H9 (cell line): ENCODE measurements around the gene DYNC1I2. TPM values are rescaled to one million over a fixed set of nuclear protein-coding genes. Genes with fewer than 3 reads are reported as not detected.
"Not testable (repeated sequence)": the region's sequence is repeated elsewhere in the genome, so short reads cannot be mapped to it uniquely, and the experiment has no call there.

Experiments
- DNase-seq: peaks from one replicate; pipeline ENCODE4 v3.0.0-alpha.2; 2017
- H2AFZ ChIP-seq: one replicate; pipeline ENCODE4 v1.6.1; 2013; ENCODE audit warnings: mild to moderate bottlenecking, low read length, control low read depth, moderate library complexity
- H2AK5ac ChIP-seq: 2 replicates; pipeline ENCODE4 v1.6.1; 2013; ENCODE audit warnings: low read length, control low read depth, mixed read lengths; ENCODE audit not compliant: insufficient read length
- H2BK120ac ChIP-seq: one replicate; pipeline ENCODE4 v1.6.1; 2013; ENCODE audit warnings: low read depth, mild to moderate bottlenecking, low read length, control low read depth, inconsistent platforms; ENCODE audit not compliant: poor library complexity, severe bottlenecking
- H2BK12ac ChIP-seq: 2 replicates; pipeline ENCODE4 v1.6.1; 2013; ENCODE audit warnings: low read length, control low read depth, mixed read lengths, low read depth; ENCODE audit not compliant: insufficient read length
- H2BK15ac ChIP-seq: 2 replicates; pipeline ENCODE4 v1.6.1; 2013; ENCODE audit warnings: low read depth, low read length, control low read depth
- H2BK20ac ChIP-seq: one replicate; pipeline ENCODE4 v1.6.1; 2013; ENCODE audit warnings: low read depth, mild to moderate bottlenecking, low read length, control low read depth, inconsistent platforms; ENCODE audit not compliant: poor library complexity, severe bottlenecking
- H2BK5ac ChIP-seq: 2 replicates; pipeline ENCODE4 v1.6.1; 2013; ENCODE audit warnings: low read length, control low read depth, mixed read lengths; ENCODE audit not compliant: insufficient read length
- H3K14ac ChIP-seq: 2 replicates; pipeline ENCODE4 v1.6.1; 2013; ENCODE audit warnings: low read length, control low read depth; ENCODE audit not compliant: insufficient read depth
- H3K18ac ChIP-seq: 2 replicates; pipeline ENCODE4 v1.6.1; 2013; ENCODE audit warnings: low read depth, mild to moderate bottlenecking, mixed read lengths, low read length, control low read depth; ENCODE audit not compliant: insufficient read length
- H3K23ac ChIP-seq: 2 replicates; pipeline ENCODE4 v1.6.1; 2013; ENCODE audit warnings: low read length, control low read depth, mixed read lengths, low read depth; ENCODE audit not compliant: insufficient read length
- H3K23me2 ChIP-seq: 2 replicates; pipeline ENCODE4 v1.6.1; 2013; ENCODE audit warnings: low read depth, mild to moderate bottlenecking, mixed read lengths, low read length, control low read depth; ENCODE audit not compliant: insufficient read length, poor library complexity, severe bottlenecking
- H3K27ac ChIP-seq: 2 replicates; pipeline ENCODE4 v1.5.1; 2013; ENCODE audit warnings: low read length, control low read depth, mixed read lengths, low read depth; ENCODE audit not compliant: insufficient read length
- H3K27me3 ChIP-seq: 2 replicates; pipeline ENCODE4 v1.6.1; 2013; ENCODE audit warnings: low read length, control low read depth, inconsistent platforms; ENCODE audit not compliant: insufficient read depth
- H3K4ac ChIP-seq: 2 replicates; pipeline ENCODE4 v1.6.1; 2013; ENCODE audit warnings: low read depth, mild to moderate bottlenecking, control low read depth, inconsistent platforms, low read length, moderate library complexity
- H3K4me1 ChIP-seq: 2 replicates; pipeline ENCODE4 v1.6.1; 2013; ENCODE audit warnings: low read length, control low read depth, inconsistent platforms; ENCODE audit not compliant: insufficient read depth
- H3K4me2 ChIP-seq: 2 replicates; pipeline ENCODE4 v1.6.1; 2013; ENCODE audit warnings: low read length, control low read depth, mixed read lengths; ENCODE audit not compliant: insufficient read length, insufficient read depth
- H3K56ac ChIP-seq: 2 replicates; pipeline ENCODE4 v1.6.1; 2013; ENCODE audit warnings: low read depth, mild to moderate bottlenecking, mixed read lengths, low read length, control low read depth; ENCODE audit not compliant: insufficient read length
- H3K79me1 ChIP-seq: 2 replicates; pipeline ENCODE4 v1.6.1; 2013; ENCODE audit warnings: low read depth, mild to moderate bottlenecking, moderate library complexity, low read length, control low read depth, inconsistent platforms; ENCODE audit not compliant: insufficient read depth, poor library complexity, severe bottlenecking
- H3K79me2 ChIP-seq: 2 replicates; pipeline ENCODE4 v1.6.1; 2013; ENCODE audit warnings: low read length, control low read depth, inconsistent platforms; ENCODE audit not compliant: insufficient read depth
- H3K9ac ChIP-seq: 2 replicates; pipeline ENCODE4 v1.6.1; 2013; ENCODE audit warnings: low read length, control low read depth, mixed read lengths; ENCODE audit not compliant: insufficient read length; ENCODE audit errors: extremely low read depth
- H3K9me3 ChIP-seq: one replicate; pipeline ENCODE4 v1.6.1; 2013; ENCODE audit warnings: low read depth, low read length, inconsistent platforms; ENCODE audit not compliant: control insufficient read depth
- H3T11ph ChIP-seq: one replicate; pipeline ENCODE4 v1.6.1; 2013; ENCODE audit warnings: mild to moderate bottlenecking, low read length, control low read depth, inconsistent platforms
- H4K20me1 ChIP-seq: one replicate; pipeline ENCODE4 v1.6.1; 2013; ENCODE audit not compliant: control insufficient read depth, insufficient read length, insufficient read depth
- H4K5ac ChIP-seq: 2 replicates; pipeline ENCODE4 v1.6.1; 2013; ENCODE audit warnings: low read depth, mild to moderate bottlenecking, mixed read lengths, low read length, control low read depth; ENCODE audit not compliant: insufficient read length
- H4K8ac ChIP-seq: replicated peaks from 2 replicates; pipeline ENCODE4 v1.6.1; 2013; ENCODE audit warnings: low read length, control low read depth, mixed read lengths, low read depth; ENCODE audit not compliant: insufficient read length
- H4K91ac ChIP-seq: 2 replicates; pipeline ENCODE4 v1.6.1; 2013; ENCODE audit warnings: low read depth, mild to moderate bottlenecking, moderate library complexity, mixed read lengths, low read length, control low read depth; ENCODE audit not compliant: insufficient read length
- H3K27ac Mint-ChIP-seq, 3 experiments: 2 replicates in 2 of 3; 3 replicates in 1 of 3; pipeline ENCODE4 v1.8.0; 2020 to 2021; ENCODE audit warnings: mixed read lengths in 3 of 3, mild to moderate bottlenecking in 1 of 3, moderate library complexity in 1 of 3
- H3K27me3 Mint-ChIP-seq: 2 replicates; pipeline ENCODE4 v1.8.0; 2021; ENCODE audit warnings: low read depth, mild to moderate bottlenecking, moderate library complexity, mixed read lengths
- H3K36me3 Mint-ChIP-seq, 3 experiments: 2 replicates in 2 of 3; 3 replicates in 1 of 3; pipeline ENCODE4 v1.8.0; 2020 to 2021; ENCODE audit warnings: low read depth in 3 of 3, mixed read lengths in 3 of 3; ENCODE audit not compliant: insufficient read depth in 1 of 3
- H3K4me1 Mint-ChIP-seq, 2 experiments: 2 replicates each; pipeline ENCODE4 v1.8.0; 2020; ENCODE audit warnings: mixed read lengths in 2 of 2
- H3K4me3 Mint-ChIP-seq, 2 experiments: 2 replicates in 1 of 2; 3 replicates in 1 of 2; pipeline ENCODE4 v1.8.0; 2020 to 2021; ENCODE audit warnings: mild to moderate bottlenecking in 2 of 2, mixed read lengths in 2 of 2, moderate library complexity in 1 of 2
- H3K9me3 Mint-ChIP-seq, 2 experiments: 2 replicates in 1 of 2; 3 replicates in 1 of 2; pipeline ENCODE4 v1.8.0; 2020; ENCODE audit warnings: mild to moderate bottlenecking in 2 of 2, mixed read lengths in 2 of 2, moderate library complexity in 1 of 2
- WGBS: extraction: QIAGEN DNeasy Blood & Tissue Kit; methylation state at CpG from one replicate; pipeline ENCODE4 v1.1.7; 2013; ENCODE audit warnings: missing lambda C conversion rate, low lambda C conversion rate, mixed read lengths; ENCODE audit not compliant: insufficient read length; ENCODE audit errors: extremely low coverage; 5-methylcytosine and 5-hydroxymethylcytosine counted together
- total RNA-seq: library from RNA; stranded (reverse); gene quantifications from 2 replicates; pipeline ENCODE4 v1.2.1, GENCODE V29; 2021
- TF ChIP-seq, protein P1 (sequence below): fragments of 200-600 bp; sonication (generic); conservative IDR thresholded peaks from 3 replicates; pipeline ENCODE4 v1.8.0; 2021; ENCODE audit warnings: antibody characterized with exemption, mild to moderate bottlenecking

The DYNC1I2 gene
- total RNA-seq, 1 experiment from 2014 or later = 73.4 TPM

DNA sequence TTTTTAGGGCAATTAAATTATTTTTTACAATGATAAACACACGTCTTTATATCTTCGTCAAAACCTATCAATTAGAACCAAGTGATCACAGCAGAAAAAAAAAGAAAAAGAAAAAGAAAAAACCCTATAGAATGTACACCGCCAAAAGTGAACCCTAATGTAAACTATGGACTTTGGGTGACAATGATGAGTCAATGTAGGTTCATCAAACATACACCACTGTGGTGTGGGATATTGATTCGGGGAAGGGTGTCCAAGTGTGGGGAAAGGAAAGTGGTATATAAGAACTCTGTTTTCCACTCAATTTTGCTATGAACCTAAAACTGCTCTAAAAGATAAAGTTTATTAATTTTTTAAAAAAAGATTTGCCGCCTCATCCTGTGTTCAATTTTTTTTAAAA, 85.1 kb downstream of the DYNC1I2 start:
- WGBS = no CpG with 5 or more reads among the region's 5 CpGs
- no peak overlapping the region for H3K56ac ChIP-seq
- no peaks in the 10 kb centered on the region for H4K20me1 ChIP-seq
- no peak overlapping the region for H3K18ac ChIP-seq
- Mint-ChIP-seq H3K27me3 (peaks cover 3% of the 10 kb centered on the region; the same call in 1 of the 2 replicates), H3K4me3 (no peak overlapping the region), H3K36me3 (peaks cover 25 to 56% (median 34%) of the 10 kb centered on the region in 3 experiments), H3K4me1 (no peaks in the 10 kb centered on the region), H3K9me3 (peaks cover 42 to 54% of the 10 kb centered on the region in 2 experiments), H3K27ac (no peak overlapping the region)
- DNase-seq = no peak
- H3K9me3 ChIP-seq = no peaks in the 10 kb centered on the region
- no peak overlapping the region for H3K4ac ChIP-seq
- no peak overlapping the region for H2AFZ ChIP-seq
- H3K23ac ChIP-seq = no peak overlapping the region
- no peak overlapping the region for H2BK120ac ChIP-seq
- H2BK5ac ChIP-seq = no peak overlapping the region
- no peak overlapping the region for H3K14ac ChIP-seq
- H3K79me1 ChIP-seq = no peaks in the 10 kb centered on the region
- no peak overlapping the region for H2BK12ac ChIP-seq
- no peak overlapping the region for H4K8ac ChIP-seq
- no peaks in the 10 kb centered on the region for H3K27me3 ChIP-seq
- H3T11ph ChIP-seq = no peak overlapping the region
- no peak overlapping the region for H2BK15ac ChIP-seq
- no peak overlapping the region for H3K4me2 ChIP-seq
- no peak overlapping the region for H2AK5ac ChIP-seq
- no peak overlapping the region for H3K27ac ChIP-seq
- no peak overlapping the region for H3K9ac ChIP-seq
- no peaks in the 10 kb centered on the region for H3K23me2 ChIP-seq
- no peaks in the 10 kb centered on the region for H3K79me2 ChIP-seq
- no peak overlapping the region for H4K5ac ChIP-seq
- TF ChIP-seq, protein P1, sequence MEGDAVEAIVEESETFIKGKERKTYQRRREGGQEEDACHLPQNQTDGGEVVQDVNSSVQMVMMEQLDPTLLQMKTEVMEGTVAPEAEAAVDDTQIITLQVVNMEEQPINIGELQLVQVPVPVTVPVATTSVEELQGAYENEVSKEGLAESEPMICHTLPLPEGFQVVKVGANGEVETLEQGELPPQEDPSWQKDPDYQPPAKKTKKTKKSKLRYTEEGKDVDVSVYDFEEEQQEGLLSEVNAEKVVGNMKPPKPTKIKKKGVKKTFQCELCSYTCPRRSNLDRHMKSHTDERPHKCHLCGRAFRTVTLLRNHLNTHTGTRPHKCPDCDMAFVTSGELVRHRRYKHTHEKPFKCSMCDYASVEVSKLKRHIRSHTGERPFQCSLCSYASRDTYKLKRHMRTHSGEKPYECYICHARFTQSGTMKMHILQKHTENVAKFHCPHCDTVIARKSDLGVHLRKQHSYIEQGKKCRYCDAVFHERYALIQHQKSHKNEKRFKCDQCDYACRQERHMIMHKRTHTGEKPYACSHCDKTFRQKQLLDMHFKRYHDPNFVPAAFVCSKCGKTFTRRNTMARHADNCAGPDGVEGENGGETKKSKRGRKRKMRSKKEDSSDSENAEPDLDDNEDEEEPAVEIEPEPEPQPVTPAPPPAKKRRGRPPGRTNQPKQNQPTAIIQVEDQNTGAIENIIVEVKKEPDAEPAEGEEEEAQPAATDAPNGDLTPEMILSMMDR = no peak
- no peaks in the 10 kb centered on the region for H3K4me1 ChIP-seq
- H2BK20ac ChIP-seq = no peak overlapping the region
- no peak overlapping the region for H4K91ac ChIP-seq

DNA sequence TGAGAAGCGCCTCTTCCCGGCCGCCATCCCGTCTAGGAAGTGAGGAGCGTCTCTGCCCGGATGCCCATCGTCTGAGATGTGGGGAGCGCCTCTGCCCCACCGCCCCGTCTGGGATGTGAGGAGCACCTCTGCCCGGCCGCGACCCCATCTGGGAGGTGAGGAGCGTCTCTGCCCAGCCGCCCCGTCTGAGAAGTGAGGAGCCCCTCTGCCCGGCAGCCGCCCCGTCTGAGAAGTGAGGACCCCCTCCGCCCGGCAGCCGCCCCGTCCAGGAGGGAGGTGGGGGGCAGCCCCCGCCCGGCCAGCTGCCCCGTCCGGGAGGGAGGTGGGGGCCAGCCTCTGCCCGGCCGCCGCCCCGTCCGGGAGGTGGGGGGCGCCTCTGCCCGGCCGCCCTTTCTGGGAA, 87.3 kb downstream of the DYNC1I2 start:
- not testable (repeated sequence) for H3K4me3 Mint-ChIP-seq, DNase-seq, H3K18ac ChIP-seq, H4K20me1 ChIP-seq, H2AFZ ChIP-seq, H3K23ac ChIP-seq, H3T11ph ChIP-seq, H3K27ac ChIP-seq, H3K79me2 ChIP-seq, H4K8ac ChIP-seq, H4K5ac ChIP-seq, H3K79me1 ChIP-seq, H2BK20ac ChIP-seq, H2BK12ac ChIP-seq, H3K4ac ChIP-seq, H2BK15ac ChIP-seq, H2BK120ac ChIP-seq, H3K9me3 ChIP-seq, H3K27me3 ChIP-seq, H3K23me2 ChIP-seq, H4K91ac ChIP-seq, H2AK5ac ChIP-seq, H3K4me1 Mint-ChIP-seq, H3K27me3 Mint-ChIP-seq, H3K4me2 ChIP-seq, H2BK5ac ChIP-seq, H3K27ac Mint-ChIP-seq, H3K56ac ChIP-seq, H3K9ac ChIP-seq, H3K4me1 ChIP-seq, H3K14ac ChIP-seq
- WGBS = no CpG with 5 or more reads among the region's 35 CpGs
- Mint-ChIP-seq H3K36me3 (peaks cover 29 to 66% (median 32%) of the 10 kb centered on the region in 3 experiments), H3K9me3 (peaks cover 53 to 68% of the 10 kb centered on the region in 2 experiments)
